K562 (cell line): ENCODE data around the gene SYCP3. TPM values are rescaled to one million over a fixed set of nuclear protein-coding genes. Genes with fewer than 3 reads are reported as not detected.
A peak's percentile ranks its signal among the peaks of the same experiment; 100 is the strongest.

Experiments used
- BCL6 ChIP-seq: fragments of 250-450 bp; sonication (Bioruptor Pico); IDR thresholded peaks from 2 replicates; pipeline ENCODE4 v1.4.0; 2020
- HMGN3 ChIP-seq: IDR thresholded peaks from 2 replicates; pipeline ENCODE4 v1.6.1; 2011; ENCODE audit warnings: borderline replicate concordance, low read depth, mild to moderate bottlenecking, mixed read lengths, low read length; ENCODE audit not compliant: insufficient read length; ENCODE audit errors: extremely low read depth
- KAT2B ChIP-seq: IDR thresholded peaks from one replicate; pipeline ENCODE4 v1.6.1; 2012; ENCODE audit warnings: low read depth, mild to moderate bottlenecking, control low read depth, inconsistent platforms, low read length, moderate library complexity
- KDM1A ChIP-seq, 2 experiments: fragments of 450-650 bp; IDR thresholded peaks; 2 replicates each; pipeline ENCODE4 v1.6.1; 2016; ENCODE audit warnings: mild to moderate bottlenecking in 2 of 2
- MAFF ChIP-seq: IDR thresholded peaks from 2 replicates; pipeline ENCODE4 v1.6.1; 2012; ENCODE audit warnings: low read length, improper control_type of control experiment
- NFIC ChIP-seq: fragments of 450-650 bp; IDR thresholded peaks from 2 replicates; pipeline ENCODE4 v1.6.1; 2017; ENCODE audit warnings: mild to moderate bottlenecking, inconsistent platforms
- RFX1 ChIP-seq: fragments of 450-650 bp; IDR thresholded peaks from 2 replicates; pipeline ENCODE4 v1.6.1; 2016; ENCODE audit warnings: mild to moderate bottlenecking, moderate library complexity
- polyA plus RNA-seq, 8 experiments: library from polyadenylated mRNA; depleted of rRNA in 4 of 8; stranded (reverse) in 5 of 8; unstranded in 3 of 8; fragments of >200 nt; fragmentation: Nextera tagmentation in 2 of 8; fragmentation: Illumina TruSeq in 1 of 8; extraction: Ambion mirVana in 2 of 8; extraction: Trizol in 1 of 8; gene quantifications; 2 replicates each; pipeline versions ENCODE4 v1.2.1 to v1.2.3, GENCODE V29; 2011 to 2014; ENCODE audit warnings: inconsistent platforms in 1 of 8, missing spikeins in 1 of 8
- total RNA-seq, 7 experiments: library from RNA; depleted of rRNA in 6 of 7; stranded (reverse); fragments of >200 nt in 6 of 7; fragmentation: Illumina TruSeq in 2 of 7; extraction: Trizol in 2 of 7; gene quantifications; 2 replicates each; pipeline versions ENCODE4 v1.2.1 to v1.2.3, GENCODE V29; 2011 to 2021; ENCODE audit warnings: low replicate concordance in 1 of 7
- TF ChIP-seq, protein P1 (sequence below): fragments of 450-650 bp; IDR thresholded peaks from 2 replicates; pipeline ENCODE4 v1.6.1; 2016; ENCODE audit warnings: low read depth
- TF ChIP-seq, protein P2 (sequence below): sonication (generic); formaldehyde crosslinking; IDR thresholded peaks from 2 replicates; pipeline ENCODE4 v1.8.1; 2023; ENCODE audit warnings: mild to moderate bottlenecking, missing genetic modification reagents

SYCP3 gene
- total and polyA plus RNA-seq, 9 of the 15 experiments (the other 6 are each of a cell fraction or from before 2014, with no cell fraction given) = 0.11 to 0.25 (median 0.22) TPM; not detected in 4

DNA sequence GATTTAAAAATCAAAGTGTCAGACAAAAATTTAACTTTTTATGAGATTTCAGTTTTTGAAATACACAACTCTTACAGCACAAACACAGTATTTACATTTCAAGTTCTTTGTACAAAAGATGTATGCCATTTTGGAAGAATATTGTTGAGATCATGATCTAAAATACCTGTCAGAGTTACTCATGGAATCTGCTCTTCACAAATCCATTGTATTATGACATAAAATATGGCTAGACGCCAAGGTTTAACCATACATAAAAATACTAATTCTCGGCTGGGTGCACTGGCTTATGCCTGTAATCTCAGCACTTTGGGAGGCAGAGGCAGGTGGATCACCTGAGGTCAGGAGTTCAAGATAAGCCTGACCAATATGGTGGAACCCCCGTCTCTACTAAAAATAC lies 6.2 kb upstream of the SYCP3 start (continued):
- TF ChIP-seq, protein P1, sequence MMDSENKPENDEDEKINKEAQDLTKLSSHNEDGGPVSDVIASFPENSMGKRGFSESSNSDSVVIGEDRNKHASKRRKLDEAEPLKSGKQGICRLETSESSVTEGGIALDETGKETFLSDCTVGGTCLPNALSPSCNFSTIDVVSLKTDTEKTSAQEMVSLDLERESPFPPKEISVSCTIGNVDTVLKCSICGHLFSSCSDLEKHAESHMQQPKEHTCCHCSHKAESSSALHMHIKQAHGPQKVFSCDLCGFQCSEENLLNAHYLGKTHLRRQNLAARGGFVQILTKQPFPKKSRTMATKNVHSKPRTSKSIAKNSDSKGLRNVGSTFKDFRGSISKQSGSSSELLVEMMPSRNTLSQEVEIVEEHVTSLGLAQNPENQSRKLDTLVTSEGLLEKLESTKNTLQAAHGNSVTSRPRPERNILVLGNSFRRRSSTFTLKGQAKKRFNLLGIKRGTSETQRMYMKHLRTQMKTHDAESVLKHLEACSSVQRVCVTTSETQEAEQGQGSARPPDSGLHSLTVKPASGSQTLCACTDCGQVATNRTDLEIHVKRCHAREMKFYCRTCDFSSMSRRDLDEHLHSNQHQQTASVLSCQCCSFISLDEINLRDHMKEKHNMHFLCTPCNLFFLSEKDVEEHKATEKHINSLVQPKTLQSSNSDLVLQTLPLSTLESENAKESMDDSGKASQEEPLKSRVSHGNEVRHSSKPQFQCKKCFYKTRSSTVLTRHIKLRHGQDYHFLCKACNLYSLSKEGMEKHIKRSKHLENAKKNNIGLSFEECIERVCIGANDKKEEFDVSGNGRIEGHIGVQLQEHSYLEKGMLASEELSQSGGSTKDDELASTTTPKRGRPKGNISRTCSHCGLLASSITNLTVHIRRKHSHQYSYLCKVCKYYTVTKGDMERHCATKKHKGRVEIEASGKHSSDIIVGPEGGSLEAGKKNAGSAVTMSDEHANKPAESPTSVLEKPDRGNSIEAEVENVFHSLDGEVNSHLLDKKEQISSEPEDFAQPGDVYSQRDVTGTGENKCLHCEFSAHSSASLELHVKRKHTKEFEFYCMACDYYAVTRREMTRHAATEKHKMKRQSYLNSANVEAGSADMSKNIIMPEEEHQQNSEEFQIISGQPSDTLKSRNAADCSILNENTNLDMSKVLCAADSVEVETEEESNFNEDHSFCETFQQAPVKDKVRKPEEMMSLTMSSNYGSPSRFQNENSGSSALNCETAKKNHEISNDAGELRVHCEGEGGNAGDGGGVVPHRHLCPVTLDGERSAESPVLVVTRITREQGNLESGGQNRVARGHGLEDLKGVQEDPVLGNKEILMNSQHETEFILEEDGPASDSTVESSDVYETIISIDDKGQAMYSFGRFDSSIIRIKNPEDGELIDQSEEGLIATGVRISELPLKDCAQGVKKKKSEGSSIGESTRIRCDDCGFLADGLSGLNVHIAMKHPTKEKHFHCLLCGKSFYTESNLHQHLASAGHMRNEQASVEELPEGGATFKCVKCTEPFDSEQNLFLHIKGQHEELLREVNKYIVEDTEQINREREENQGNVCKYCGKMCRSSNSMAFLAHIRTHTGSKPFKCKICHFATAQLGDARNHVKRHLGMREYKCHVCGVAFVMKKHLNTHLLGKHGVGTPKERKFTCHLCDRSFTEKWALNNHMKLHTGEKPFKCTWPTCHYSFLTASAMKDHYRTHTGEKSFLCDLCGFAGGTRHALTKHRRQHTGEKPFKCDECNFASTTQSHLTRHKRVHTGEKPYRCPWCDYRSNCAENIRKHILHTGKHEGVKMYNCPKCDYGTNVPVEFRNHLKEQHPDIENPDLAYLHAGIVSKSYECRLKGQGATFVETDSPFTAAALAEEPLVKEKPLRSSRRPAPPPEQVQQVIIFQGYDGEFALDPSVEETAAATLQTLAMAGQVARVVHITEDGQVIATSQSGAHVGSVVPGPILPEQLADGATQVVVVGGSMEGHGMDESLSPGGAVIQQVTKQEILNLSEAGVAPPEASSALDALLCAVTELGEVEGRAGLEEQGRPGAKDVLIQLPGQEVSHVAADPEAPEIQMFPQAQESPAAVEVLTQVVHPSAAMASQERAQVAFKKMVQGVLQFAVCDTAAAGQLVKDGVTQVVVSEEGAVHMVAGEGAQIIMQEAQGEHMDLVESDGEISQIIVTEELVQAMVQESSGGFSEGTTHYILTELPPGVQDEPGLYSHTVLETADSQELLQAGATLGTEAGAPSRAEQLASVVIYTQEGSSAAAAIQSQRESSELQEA = no peak
- TF ChIP-seq KDM1A (IDR thresholded peaks at IDR 0.05) (peak in 1 of 2 experiments; percentile 6; a peak in 2 of 4 replicates), KAT2B (no peak), NFIC (peak; percentile 30; the same call in 1 of the 2 replicates), HMGN3 (no peak), RFX1 (no peak), BCL6 (no peak), MAFF (no peak)
- TF ChIP-seq, protein P2, sequence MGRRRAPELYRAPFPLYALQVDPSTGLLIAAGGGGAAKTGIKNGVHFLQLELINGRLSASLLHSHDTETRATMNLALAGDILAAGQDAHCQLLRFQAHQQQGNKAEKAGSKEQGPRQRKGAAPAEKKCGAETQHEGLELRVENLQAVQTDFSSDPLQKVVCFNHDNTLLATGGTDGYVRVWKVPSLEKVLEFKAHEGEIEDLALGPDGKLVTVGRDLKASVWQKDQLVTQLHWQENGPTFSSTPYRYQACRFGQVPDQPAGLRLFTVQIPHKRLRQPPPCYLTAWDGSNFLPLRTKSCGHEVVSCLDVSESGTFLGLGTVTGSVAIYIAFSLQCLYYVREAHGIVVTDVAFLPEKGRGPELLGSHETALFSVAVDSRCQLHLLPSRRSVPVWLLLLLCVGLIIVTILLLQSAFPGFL (CRISPR knock-in tag) = no peak
